HG03045 (cell line): Measurements from ENCODE around the gene PRR20G.

ENCODE experiments used
- ATAC-seq: cut with Tn5 transposase; IDR thresholded peaks from one replicate; pipeline ENCODE4 v1.9.1; 2021; ENCODE audit warnings: mild to moderate bottlenecking, moderate library complexity; ENCODE audit not compliant: unreplicated experiment

Gene PRR20G

GRCh38 chr3:127264794-127265514 is 22.9 kb downstream of the PRR20G start:
- ATAC-seq: no peak

- ATAC-seq: no peak
Observed at GRCh38 chr3:127264292-127264691, 23.6 kb downstream of the PRR20G start.

- ATAC-seq: no peak
Observed at GRCh38 chr3:127263586-127264231, 24.1 kb downstream of the PRR20G start.

GRCh38 chr3:127263037-127263436 is 24.8 kb downstream of the PRR20G start:
- no peak for ATAC-seq

GRCh38 chr3:127262533-127262932 is 25.3 kb downstream of the PRR20G start:
- no peak for ATAC-seq

GRCh38 chr3:127261925-127262324 is 25.9 kb downstream of the PRR20G start:
- ATAC-seq: no peak

- ATAC-seq: no peak
Observed at GRCh38 chr3:127260826-127261555, 26.9 kb downstream of the PRR20G start.

GRCh38 chr3:127260416-127260815 is 27.4 kb downstream of the PRR20G start:
- no peak for ATAC-seq

- ATAC-seq: no peak
Observed at GRCh38 chr3:127259882-127260281, 28.0 kb downstream of the PRR20G start.

GRCh38 chr3:127258733-127259132 is 29.1 kb downstream of the PRR20G start:
- no peak for ATAC-seq

GRCh38 chr3:127257351-127257750 is 30.5 kb downstream of the PRR20G start:
- ATAC-seq: no peak

GRCh38 chr3:127256733-127257271 is 31.0 kb downstream of the PRR20G start:
- no peak for ATAC-seq

GRCh38 chr3:127256138-127256537 is 31.7 kb downstream of the PRR20G start:
- ATAC-seq: no peak

GRCh38 chr3:127255516-127255915 is 32.3 kb downstream of the PRR20G start:
- no peak for ATAC-seq

GRCh38 chr3:127254730-127255129 is 33.1 kb downstream of the PRR20G start:
- ATAC-seq: no peak

- ATAC-seq: no peak
Observed at GRCh38 chr3:127254033-127254644, 33.7 kb downstream of the PRR20G start.

- no peak for ATAC-seq
Observed at GRCh38 chr3:127253491-127253890, 34.4 kb downstream of the PRR20G start.

GRCh38 chr3:127252446-127252845 is 35.4 kb downstream of the PRR20G start:
- ATAC-seq: no peak

- ATAC-seq: no peak
Observed at GRCh38 chr3:127250032-127250431, 37.8 kb downstream of the PRR20G start.

- ATAC-seq: no peak
Observed at GRCh38 chr3:127247292-127247691, 40.6 kb downstream of the PRR20G start.

- ATAC-seq: no peak
Observed at GRCh38 chr3:127238602-127239001, 49.2 kb downstream of the PRR20G start.
